Skeletal muscle tissue (tissue), 4 donors: Measurements from ENCODE around the gene LRRN4. TPM values are rescaled to one million over a fixed set of nuclear protein-coding genes. Genes with fewer than 3 reads are reported as not detected.
A peak's percentile ranks its signal among the peaks of the same experiment; 100 is the strongest.

ENCODE experiments used
- H3K27ac ChIP-seq: one replicate; pipeline ENCODE4 v1.7.0; 2013; ENCODE audit warnings: mild to moderate bottlenecking, low read depth, low read length, inconsistent platforms
- H3K27me3 ChIP-seq, 3 donors: one replicate each; pipeline ENCODE4 v1.7.0; 2013; ENCODE audit warnings: low read length in 3 of 3; ENCODE audit not compliant: control insufficient read depth in 3 of 3, insufficient read depth in 3 of 3
- H3K36me3 ChIP-seq, 3 donors: one replicate each; pipeline ENCODE4 v1.7.0; 2013; ENCODE audit warnings: low read length in 3 of 3; ENCODE audit not compliant: control insufficient read depth in 3 of 3, insufficient read depth in 3 of 3
- H3K4me1 ChIP-seq, 3 donors: one replicate each; pipeline ENCODE4 v1.7.0; 2013; ENCODE audit warnings: low read length in 3 of 3, mild to moderate bottlenecking in 3 of 3; ENCODE audit not compliant: control insufficient read depth in 3 of 3, insufficient read depth in 3 of 3
- H3K4me3 ChIP-seq, 3 donors: one replicate each; pipeline ENCODE4 v1.7.0; 2013; ENCODE audit warnings: low read length in 3 of 3
- H3K9ac ChIP-seq, 3 donors: one replicate each; pipeline ENCODE4 v1.7.0; 2013; ENCODE audit warnings: low read length in 3 of 3, mild to moderate bottlenecking in 3 of 3, moderate library complexity in 2 of 3, low read depth in 1 of 3
- H3K9me3 ChIP-seq, 3 donors: one replicate each; pipeline ENCODE4 v1.7.0; 2013; ENCODE audit warnings: low read length in 3 of 3; ENCODE audit not compliant: control insufficient read depth in 3 of 3
- total RNA-seq: library from RNA; depleted of rRNA; stranded (reverse); fragments of >200 nt; gene quantifications from one replicate; pipeline ENCODE4 v1.2.3, GENCODE V29; 2014
- donor health status: Osteomylitis.

The LRRN4 gene
- total RNA-seq, 1 donor from 2014 or later, result under 0.01 TPM

- H3K27ac ChIP-seq, result no peak overlapping the region
- peaks cover 0 to 2% (median 0%) of the 10 kb centered on the region in 3 donors for H3K36me3 ChIP-seq
- H3K4me3 ChIP-seq, result no peak overlapping the region
- peaks cover 11 to 15% (median 14%) of the 10 kb centered on the region in 3 donors for H3K4me1 ChIP-seq
- H3K27me3 ChIP-seq, result peaks cover 12 to 37% (median 30%) of the 10 kb centered on the region in 3 donors
- H3K9ac ChIP-seq, result no peak overlapping the region
- no peaks in the 10 kb centered on the region for H3K9me3 ChIP-seq
Observed at GRCh38 chr20:6053064-6053775, 640 bp downstream of the LRRN4 start.

- Histone ChIP-seq H3K4me1 (peaks cover 11 to 15% (median 14%) of the 10 kb centered on the region in 3 donors), H3K4me3 (no peak overlapping the region), H3K9me3 (no peaks in the 10 kb centered on the region), H3K9ac (peak overlapping the region in 1 of 3 donors; percentile 45), H3K27me3 (peaks cover 12 to 34% (median 26%) of the 10 kb centered on the region in 3 donors), H3K27ac (no peak overlapping the region), H3K36me3 (peaks cover 0 to 2% (median 0%) of the 10 kb centered on the region in 3 donors)
Observed at GRCh38 chr20:6051505-6051904, 2.4 kb downstream of the LRRN4 start.

- Histone ChIP-seq H3K36me3 (peaks cover 0 to 2% (median 0%) of the 10 kb centered on the region in 3 donors), H3K27me3 (peaks cover 12 to 31% (median 23%) of the 10 kb centered on the region in 3 donors), H3K9ac (no peak overlapping the region), H3K4me1 (peaks cover 8 to 14% (median 9%) of the 10 kb centered on the region in 3 donors), H3K27ac (no peak overlapping the region), H3K9me3 (no peaks in the 10 kb centered on the region), H3K4me3 (no peak overlapping the region)
Observed at GRCh38 chr20:6048391-6048790, 5.5 kb downstream of the LRRN4 start.

- Histone ChIP-seq H3K27ac (no peak overlapping the region), H3K9ac (no peak overlapping the region), H3K4me3 (no peak overlapping the region)
Observed at GRCh38 chr20:6046432-6046831, 7.4 kb downstream of the LRRN4 start.

GRCh38 chr20:6045566-6045965 lies 8.3 kb downstream of the LRRN4 start:
- Histone ChIP-seq H3K9me3 (no peaks in the 10 kb centered on the region), H3K4me3 (no peak overlapping the region), H3K4me1 (no peaks in the 10 kb centered on the region), H3K36me3 (peaks cover 13 to 19% (median 13%) of the 10 kb centered on the region in 3 donors), H3K9ac (no peak overlapping the region), H3K27me3 (peaks cover 0 to 3% (median under 1%) of the 10 kb centered on the region in 3 donors), H3K27ac (no peak overlapping the region)

More at GRCh38 chr20:6046432-6046831, 7.4 kb downstream of the LRRN4 start:
- Histone ChIP-seq H3K4me1 (no peaks in the 10 kb centered on the region), H3K9me3 (no peaks in the 10 kb centered on the region), H3K27me3 (peaks cover 6 to 12% (median 7%) of the 10 kb centered on the region in 3 donors), H3K36me3 (peaks cover 6 to 10% (median 7%) of the 10 kb centered on the region in 3 donors)

- no peaks in the 10 kb centered on the region for H3K27me3 ChIP-seq
- no peak overlapping the region for H3K4me3 ChIP-seq
- no peaks in the 10 kb centered on the region for H3K9me3 ChIP-seq
- peaks cover 16 to 28% (median 18%) of the 10 kb centered on the region in 3 donors for H3K36me3 ChIP-seq
- no peaks in the 10 kb centered on the region for H3K4me1 ChIP-seq
- no peak overlapping the region for H3K27ac ChIP-seq
- H3K9ac ChIP-seq, result no peak overlapping the region
Observed at GRCh38 chr20:6044115-6044514, 9.7 kb downstream of the LRRN4 start.

GRCh38 chr20:6041808-6042265 lies 12.0 kb downstream of the LRRN4 start:
- H3K4me1 ChIP-seq, result no peaks in the 10 kb centered on the region
- H3K9me3 ChIP-seq, result no peaks in the 10 kb centered on the region
- H3K4me3 ChIP-seq, result no peak overlapping the region
- no peaks in the 10 kb centered on the region for H3K27me3 ChIP-seq
- H3K9ac ChIP-seq, result no peak overlapping the region
- peaks cover 25 to 49% (median 32%) of the 10 kb centered on the region in 3 donors for H3K36me3 ChIP-seq
- no peak overlapping the region for H3K27ac ChIP-seq

GRCh38 chr20:6040958-6041807 lies 12.7 kb downstream of the LRRN4 start:
- H3K4me3 ChIP-seq, result no peak overlapping the region
- no peaks in the 10 kb centered on the region for H3K27me3 ChIP-seq
- no peaks in the 10 kb centered on the region for H3K9me3 ChIP-seq
- no peaks in the 10 kb centered on the region for H3K4me1 ChIP-seq
- no peak overlapping the region for H3K27ac ChIP-seq
- H3K9ac ChIP-seq, result no peak overlapping the region
- H3K36me3 ChIP-seq, result peaks cover 29 to 54% (median 37%) of the 10 kb centered on the region in 3 donors

- Histone ChIP-seq H3K4me3 (no peak overlapping the region), H3K36me3 (peaks cover 30 to 54% (median 38%) of the 10 kb centered on the region in 3 donors), H3K9me3 (no peaks in the 10 kb centered on the region), H3K27me3 (no peaks in the 10 kb centered on the region), H3K9ac (no peak overlapping the region), H3K27ac (no peak overlapping the region), H3K4me1 (no peaks in the 10 kb centered on the region)
Observed at GRCh38 chr20:6040540-6040939, 13.3 kb downstream of the LRRN4 start.
